Activated CD4-positive, alpha-beta memory T cell treated with anti-CD3 and anti-CD28 coated beads, Interleukin-2, amount 10 ng/mL, durations not matched to agents 7 days and 5 days (primary cell): ENCODE results near the gene COL28A1. TPM values are rescaled to one million over a fixed set of nuclear protein-coding genes. Genes with fewer than 3 reads are reported as not detected.

Experiments used
- CTCF ChIA-PET: fragments of 350-600 bp; sonication (Branson Sonifier 250); formaldehyde crosslinking; loops from one replicate; lab custom pipeline; 2021; ENCODE audit warnings: antibody characterized with exemption, inconsistent platforms; lab: Charles Lee
- POLR2A ChIA-PET: fragments of 350-600 bp; sonication (Branson Sonifier 250); formaldehyde crosslinking; loops from one replicate; lab custom pipeline; 2021; ENCODE audit warnings: antibody characterized with exemption; lab: Charles Lee
- DNase-seq: peaks from one replicate; pipeline ENCODE4 v3.0.0-alpha.2; 2020
- H3K27ac Mint-ChIP-seq: one replicate; pipeline ENCODE4 v1.8.0; 2021; ENCODE audit warnings: mild to moderate bottlenecking, mixed read lengths
- H3K27me3 Mint-ChIP-seq: one replicate; pipeline ENCODE4 v1.8.0; 2021; ENCODE audit warnings: mixed read lengths
- H3K36me3 Mint-ChIP-seq: one replicate; pipeline ENCODE4 v1.8.0; 2021; ENCODE audit warnings: low read depth, mixed read lengths
- H3K4me1 Mint-ChIP-seq: one replicate; pipeline ENCODE4 v1.8.0; 2021; ENCODE audit warnings: mixed read lengths
- H3K4me3 Mint-ChIP-seq: one replicate; pipeline ENCODE4 v1.8.0; 2021; ENCODE audit warnings: mild to moderate bottlenecking, mixed read lengths
- H3K9me3 Mint-ChIP-seq: one replicate; pipeline ENCODE4 v1.8.0; 2021; ENCODE audit warnings: mixed read lengths
- total RNA-seq, 2 experiments: library from RNA; stranded (reverse); gene quantifications; one replicate each; pipeline ENCODE4 v1.2.3, GENCODE V29; 2021

COL28A1 gene
- total RNA-seq, 2 experiments from 2014 or later: not detected

DNA sequence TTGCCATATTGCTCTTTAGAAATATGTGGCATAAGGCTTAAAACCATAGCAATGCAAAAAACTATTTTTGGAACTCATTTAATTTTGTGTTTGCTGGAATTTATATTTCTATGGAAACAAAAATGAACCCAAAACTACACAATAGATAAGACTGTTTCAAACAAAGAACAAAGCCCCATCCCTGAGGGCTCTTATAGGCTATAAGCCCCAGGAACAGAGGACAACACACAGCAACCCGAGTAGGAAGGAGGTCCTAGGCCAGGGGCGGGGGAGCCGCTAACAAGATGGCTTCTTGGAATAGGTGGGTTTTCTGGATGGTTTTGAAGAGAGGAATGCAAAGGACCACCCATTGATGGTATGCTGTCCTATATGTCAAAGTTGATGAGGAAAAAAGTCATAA, 8.6 kb downstream of the COL28A1 start:
- POLR2A ChIA-PET: no interaction called here
- Mint-ChIP-seq H3K4me3 (no peak overlapping the region), H3K36me3 (no peaks in the 10 kb centered on the region), H3K27me3 (peaks cover 2% of the 10 kb centered on the region), H3K27ac (no peak overlapping the region), H3K4me1 (no peaks in the 10 kb centered on the region), H3K9me3 (no peaks in the 10 kb centered on the region)
- DNase-seq: no peak
- CTCF ChIA-PET: no interaction called here

DNA sequence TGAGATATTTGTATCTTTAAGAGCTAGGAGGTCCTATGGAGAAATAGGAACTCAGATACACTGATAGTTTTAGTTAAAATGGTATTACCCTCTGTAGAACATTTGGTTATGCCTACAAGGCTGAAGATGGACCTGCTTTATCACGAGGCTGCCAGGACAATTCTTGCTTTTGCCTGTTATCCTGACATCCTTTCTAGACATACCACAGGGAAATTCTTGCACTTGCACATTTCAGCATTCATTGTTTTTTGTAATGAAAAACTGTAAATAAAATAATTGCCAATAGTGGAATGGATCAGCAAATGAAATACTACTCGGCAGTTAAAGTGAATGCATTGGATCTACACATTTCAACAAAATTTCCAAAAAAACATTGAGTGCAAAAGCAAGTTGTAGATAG, 9.7 kb downstream of the COL28A1 start:
- no peaks in the 10 kb centered on the region for H3K4me1 Mint-ChIP-seq
- CTCF ChIA-PET: no interaction called here
- H3K27ac Mint-ChIP-seq: no peak overlapping the region
- H3K9me3 Mint-ChIP-seq: no peaks in the 10 kb centered on the region
- POLR2A ChIA-PET: no interaction called here
- H3K36me3 Mint-ChIP-seq: no peaks in the 10 kb centered on the region
- DNase-seq: no peak
- H3K4me3 Mint-ChIP-seq: no peak overlapping the region
- peaks cover 2% of the 10 kb centered on the region for H3K27me3 Mint-ChIP-seq

DNA sequence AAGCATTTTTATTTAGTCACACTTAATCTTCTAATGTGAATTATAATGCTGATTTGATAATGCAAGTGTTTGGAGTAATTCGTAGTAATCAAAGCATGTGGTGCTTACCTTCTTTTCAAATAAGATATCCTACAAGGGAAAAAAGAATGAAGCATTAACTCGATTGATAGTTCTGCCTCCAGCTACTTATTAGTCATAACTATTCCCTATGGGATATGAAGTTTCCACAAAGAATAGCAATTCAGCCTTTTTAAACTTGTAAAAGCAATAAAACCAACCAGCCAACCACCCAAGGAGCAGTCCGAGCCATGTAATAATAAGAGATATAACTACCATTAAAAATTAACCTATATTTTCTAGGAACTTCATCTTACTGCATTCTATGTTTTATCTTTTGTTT, 11.6 kb downstream of the COL28A1 start:
- ChIA-PET CTCF (no interaction called here), POLR2A (no interaction called here)
- Mint-ChIP-seq H3K9me3 (no peaks in the 10 kb centered on the region), H3K27me3 (peaks cover 2% of the 10 kb centered on the region), H3K36me3 (no peaks in the 10 kb centered on the region), H3K4me1 (no peaks in the 10 kb centered on the region), H3K27ac (no peak overlapping the region), H3K4me3 (no peak overlapping the region)
- no peak for DNase-seq

DNA sequence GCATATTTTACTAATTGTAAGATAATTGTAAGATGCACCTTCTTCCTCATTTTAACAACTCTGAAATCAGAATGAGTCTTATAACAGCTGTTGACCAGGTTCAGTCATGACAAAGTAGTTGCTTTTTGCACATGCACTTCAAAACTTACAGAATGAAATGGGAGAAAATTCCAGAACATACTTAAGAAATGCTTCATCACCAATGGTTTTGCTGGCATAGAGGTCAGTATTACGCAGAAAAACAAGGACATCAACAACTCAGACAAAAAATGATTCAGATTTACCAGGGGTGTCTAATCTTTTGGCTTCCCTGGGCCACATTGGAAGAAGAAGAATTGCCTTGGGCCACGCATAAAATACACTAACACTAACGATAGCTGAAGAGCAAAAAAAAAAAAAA, 13.3 kb downstream of the COL28A1 start:
- Mint-ChIP-seq H3K4me1 (no peaks in the 10 kb centered on the region), H3K27ac (no peak overlapping the region), H3K27me3 (no peaks in the 10 kb centered on the region), H3K36me3 (no peaks in the 10 kb centered on the region), H3K4me3 (no peak overlapping the region), H3K9me3 (no peaks in the 10 kb centered on the region)
- POLR2A ChIA-PET: no interaction called here
- no peak for DNase-seq
- CTCF ChIA-PET: no interaction called here

DNA sequence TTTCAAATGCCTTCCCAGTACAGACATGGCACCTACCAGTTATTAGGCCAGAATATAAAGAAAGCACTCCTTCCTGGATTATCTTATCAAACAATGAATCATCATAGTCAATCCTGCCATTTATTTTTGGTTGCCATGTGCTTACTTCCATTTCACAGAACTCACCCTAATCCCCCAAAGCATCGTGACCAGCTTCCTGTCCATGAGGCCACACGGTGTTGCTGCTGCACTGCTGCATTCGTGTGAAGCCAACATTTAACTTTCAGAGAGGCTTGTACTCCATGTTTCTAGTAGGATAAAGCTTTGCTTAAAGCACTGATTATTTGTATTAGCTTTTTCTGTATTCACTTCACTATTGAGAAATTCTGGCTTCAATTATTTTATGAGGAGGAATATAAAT, 14.4 kb downstream of the COL28A1 start:
- POLR2A ChIA-PET: no interaction called here
- DNase-seq: no peak
- no peaks in the 10 kb centered on the region for H3K36me3 Mint-ChIP-seq
- no peaks in the 10 kb centered on the region for H3K9me3 Mint-ChIP-seq
- CTCF ChIA-PET: no interaction called here
- H3K4me1 Mint-ChIP-seq: no peaks in the 10 kb centered on the region
- no peak overlapping the region for H3K27ac Mint-ChIP-seq
- H3K4me3 Mint-ChIP-seq: no peak overlapping the region
- no peaks in the 10 kb centered on the region for H3K27me3 Mint-ChIP-seq

DNA sequence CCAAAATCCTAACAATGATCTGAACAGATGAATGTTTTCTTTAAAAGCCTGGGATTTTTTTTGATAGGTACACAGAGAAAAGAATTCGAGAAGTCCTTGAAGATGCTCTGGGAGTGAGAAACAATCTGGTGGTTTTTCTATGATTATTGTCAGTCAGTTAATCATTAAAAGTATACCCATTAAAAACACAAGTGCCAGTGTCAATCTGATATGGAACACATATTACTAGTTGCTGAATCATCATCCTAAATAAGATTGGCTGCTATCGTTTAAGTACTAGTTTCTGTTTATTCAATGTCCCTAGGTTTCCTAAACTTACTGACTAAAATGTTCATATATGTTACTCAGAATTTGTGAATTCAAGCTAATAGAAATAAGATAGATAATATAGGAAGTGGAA, 16.1 kb downstream of the COL28A1 start:
- DNase-seq: no peak
- POLR2A ChIA-PET: no interaction called here
- Mint-ChIP-seq H3K9me3 (no peaks in the 10 kb centered on the region), H3K36me3 (no peaks in the 10 kb centered on the region), H3K27me3 (no peaks in the 10 kb centered on the region), H3K27ac (no peak overlapping the region), H3K4me1 (no peaks in the 10 kb centered on the region), H3K4me3 (no peak overlapping the region)
- CTCF ChIA-PET: no interaction called here

DNA sequence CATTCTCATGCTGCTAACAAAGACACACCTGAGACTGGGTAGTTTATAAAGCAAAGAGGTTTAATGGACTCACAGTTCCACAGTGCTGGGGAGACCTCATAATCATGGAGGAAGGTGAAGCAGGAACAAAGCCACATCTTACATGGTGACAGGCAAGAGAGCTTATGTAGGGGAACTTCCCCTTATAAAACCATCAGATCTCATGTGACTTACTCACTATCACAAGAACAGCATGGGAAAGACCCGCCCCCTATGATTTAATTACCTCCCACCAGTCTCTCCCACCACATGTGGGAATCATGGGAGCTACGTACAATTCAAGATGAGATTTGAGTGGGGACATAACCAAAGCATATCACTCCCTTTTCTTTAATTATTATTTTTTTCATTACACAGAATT, 16.6 kb downstream of the COL28A1 start:
- Mint-ChIP-seq H3K4me3 (no peak overlapping the region), H3K27ac (no peak overlapping the region), H3K4me1 (no peaks in the 10 kb centered on the region), H3K27me3 (no peaks in the 10 kb centered on the region), H3K36me3 (no peaks in the 10 kb centered on the region), H3K9me3 (no peaks in the 10 kb centered on the region)
- DNase-seq: no peak
- ChIA-PET CTCF (no interaction called here), POLR2A (no interaction called here)

DNA sequence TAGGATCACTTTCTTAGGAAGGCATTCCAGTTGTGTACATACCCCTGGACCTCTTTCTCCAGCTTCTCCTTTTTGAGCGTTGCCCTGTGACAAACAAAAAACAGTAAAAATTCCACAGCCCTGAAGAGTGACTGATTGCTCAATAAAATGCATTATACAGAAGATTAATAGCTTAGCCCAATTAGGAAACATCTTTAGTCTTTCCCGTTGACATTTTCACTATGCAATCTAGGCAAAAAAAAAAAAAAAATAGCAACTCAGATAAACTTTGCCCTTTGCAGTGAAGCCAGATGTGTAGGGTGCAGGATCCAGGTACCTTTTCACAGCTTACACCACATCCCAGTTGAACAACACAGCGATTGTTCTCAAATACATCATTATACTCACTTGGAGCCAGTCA, 17.9 kb downstream of the COL28A1 start:
- CTCF ChIA-PET: no interaction called here
- H3K27ac Mint-ChIP-seq: no peak overlapping the region
- H3K4me3 Mint-ChIP-seq: no peak overlapping the region
- H3K9me3 Mint-ChIP-seq: no peaks in the 10 kb centered on the region
- POLR2A ChIA-PET: no interaction called here
- no peaks in the 10 kb centered on the region for H3K4me1 Mint-ChIP-seq
- DNase-seq: no peak
- H3K36me3 Mint-ChIP-seq: no peaks in the 10 kb centered on the region
- peaks cover under 1% of the 10 kb centered on the region for H3K27me3 Mint-ChIP-seq

DNA sequence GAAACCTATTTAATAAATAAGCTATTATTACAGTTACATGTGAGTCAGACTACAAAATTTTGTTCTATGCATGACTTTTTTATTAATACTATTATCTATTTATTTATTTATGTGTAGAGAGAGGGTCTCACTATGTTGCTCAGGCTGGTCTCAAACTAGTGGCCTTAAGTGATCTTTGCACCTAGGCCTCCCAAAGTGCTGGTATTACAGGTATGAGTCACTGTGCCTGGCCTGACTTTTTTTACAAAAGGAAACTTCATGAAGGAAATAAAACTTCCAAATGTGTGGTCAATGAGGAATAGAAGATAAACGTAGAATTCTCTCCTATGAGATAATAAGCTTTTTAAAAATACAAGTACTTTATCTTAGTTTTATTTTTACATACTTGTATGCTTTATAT, 19.0 kb downstream of the COL28A1 start:
- POLR2A ChIA-PET: no interaction called here
- H3K4me3 Mint-ChIP-seq: no peak overlapping the region
- H3K27ac Mint-ChIP-seq: no peak overlapping the region
- H3K9me3 Mint-ChIP-seq: no peaks in the 10 kb centered on the region
- H3K4me1 Mint-ChIP-seq: no peaks in the 10 kb centered on the region
- DNase-seq: no peak
- peaks cover 2% of the 10 kb centered on the region for H3K27me3 Mint-ChIP-seq
- CTCF ChIA-PET: no interaction called here
- no peaks in the 10 kb centered on the region for H3K36me3 Mint-ChIP-seq

DNA sequence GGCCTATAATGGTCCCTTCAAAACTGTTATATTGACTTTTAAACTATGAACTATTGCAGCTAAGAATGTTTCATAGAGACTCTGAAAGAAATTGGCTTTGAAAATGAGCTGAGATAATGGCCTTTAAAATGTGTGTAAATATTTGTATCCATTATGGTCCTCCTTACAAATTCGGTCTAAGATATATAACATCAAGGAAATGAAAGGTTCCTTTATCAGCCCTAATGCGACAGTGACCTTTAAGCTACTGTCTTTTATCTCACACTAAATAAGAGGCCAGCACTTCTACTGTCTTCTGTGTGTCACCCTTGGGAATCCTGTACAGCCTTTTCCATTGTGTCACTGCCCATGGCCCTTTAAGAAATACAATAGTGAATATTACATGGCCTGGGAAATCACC, 19.5 kb downstream of the COL28A1 start:
- CTCF ChIA-PET: no interaction called here
- no peaks in the 10 kb centered on the region for H3K4me1 Mint-ChIP-seq
- DNase-seq: no peak
- no peak overlapping the region for H3K4me3 Mint-ChIP-seq
- H3K27me3 Mint-ChIP-seq: peaks cover 2% of the 10 kb centered on the region
- H3K36me3 Mint-ChIP-seq: no peaks in the 10 kb centered on the region
- POLR2A ChIA-PET: no interaction called here
- no peaks in the 10 kb centered on the region for H3K9me3 Mint-ChIP-seq
- H3K27ac Mint-ChIP-seq: no peak overlapping the region

DNA sequence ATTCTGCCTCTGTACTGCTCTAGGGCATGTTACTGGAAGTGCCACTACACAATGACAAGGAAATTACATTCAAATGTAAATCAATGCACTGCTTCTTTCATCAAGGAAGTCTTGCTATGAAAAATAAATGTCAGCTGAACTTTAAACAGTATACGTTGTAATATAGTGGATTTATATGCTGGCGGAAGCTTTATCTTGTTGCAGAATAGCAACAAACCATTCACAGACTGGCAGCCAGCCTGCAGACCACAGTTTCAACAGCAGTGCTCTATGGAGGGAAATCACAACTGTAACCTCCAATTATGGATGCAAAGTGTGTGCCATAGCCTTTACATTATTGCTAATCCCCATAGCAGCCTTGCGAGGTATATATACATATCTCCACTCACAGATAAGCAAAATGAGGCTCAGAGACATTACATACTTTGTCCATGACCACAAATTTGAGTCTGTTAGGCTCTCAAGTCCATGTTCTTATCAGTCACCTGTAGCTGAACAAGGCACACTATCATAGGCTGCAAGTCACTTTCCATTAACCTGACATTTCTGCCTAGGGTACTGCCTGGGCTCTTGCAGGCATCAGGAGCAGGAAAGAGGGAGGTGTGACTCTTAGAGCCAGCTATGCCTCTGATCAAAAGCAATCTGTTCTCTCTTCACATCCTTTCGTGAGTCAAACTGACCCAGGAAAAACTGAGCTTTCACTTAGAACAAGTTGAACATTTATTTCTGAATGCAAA, 22.6 kb downstream of the COL28A1 start:
- H3K4me3 Mint-ChIP-seq: no peak overlapping the region
- no peaks in the 10 kb centered on the region for H3K36me3 Mint-ChIP-seq
- H3K9me3 Mint-ChIP-seq: no peaks in the 10 kb centered on the region
- no peaks in the 10 kb centered on the region for H3K4me1 Mint-ChIP-seq
- no peak overlapping the region for H3K27ac Mint-ChIP-seq
- ChIA-PET CTCF (no interaction called here), POLR2A (no interaction called here)
- H3K27me3 Mint-ChIP-seq: peaks cover 2% of the 10 kb centered on the region
- no peak for DNase-seq

DNA sequence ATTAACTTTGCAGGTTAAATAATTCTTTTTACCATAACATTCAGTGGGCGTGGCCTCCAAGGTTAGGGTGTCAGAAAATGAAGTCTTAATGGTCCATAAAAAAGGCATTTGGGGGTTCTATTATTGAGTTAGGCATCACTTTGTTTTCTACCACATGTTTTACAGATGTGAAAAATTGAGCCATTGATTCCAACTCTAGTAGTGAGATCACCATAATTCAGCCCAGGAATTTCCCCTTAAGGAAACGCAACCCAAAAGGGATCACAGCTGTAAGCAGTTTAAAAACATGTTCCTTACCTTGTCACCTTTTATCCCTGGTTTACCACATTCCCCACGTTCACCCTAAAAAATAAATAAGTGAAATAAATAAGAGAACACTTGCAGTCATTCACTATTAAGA, 24.9 kb downstream of the COL28A1 start:
- CTCF ChIA-PET: no interaction called here
- no peaks in the 10 kb centered on the region for H3K9me3 Mint-ChIP-seq

DNA sequence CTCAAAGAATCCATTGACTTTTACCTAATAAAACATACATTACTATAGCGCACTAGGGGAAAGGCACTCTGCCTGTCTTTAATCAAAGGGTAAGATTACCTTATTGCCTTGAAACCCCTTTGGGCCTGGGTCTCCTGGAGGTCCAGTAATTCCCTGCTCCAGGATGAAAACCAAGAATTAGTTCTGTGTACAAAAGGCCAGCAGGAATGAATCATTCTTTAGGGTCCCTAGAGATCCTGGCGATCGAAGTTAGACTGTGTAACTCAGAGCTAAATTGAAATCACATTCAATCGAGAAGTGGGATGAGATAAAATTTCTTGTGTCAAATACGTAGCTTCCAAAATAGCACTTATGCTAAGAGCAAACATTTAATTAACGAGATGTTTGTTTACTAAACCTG, 29.8 kb downstream of the COL28A1 start:
- no peaks in the 10 kb centered on the region for H3K9me3 Mint-ChIP-seq
- H3K27ac Mint-ChIP-seq: no peak overlapping the region
- no peak for DNase-seq
- ChIA-PET CTCF (no interaction called here), POLR2A (no interaction called here)
- no peak overlapping the region for H3K4me3 Mint-ChIP-seq
- no peaks in the 10 kb centered on the region for H3K4me1 Mint-ChIP-seq
- H3K27me3 Mint-ChIP-seq: no peaks in the 10 kb centered on the region
- H3K36me3 Mint-ChIP-seq: no peaks in the 10 kb centered on the region

More for the DNA sequence above, 24.9 kb downstream of the COL28A1 start:
- no peak overlapping the region for H3K27ac Mint-ChIP-seq
- H3K36me3 Mint-ChIP-seq: no peaks in the 10 kb centered on the region
- no peak for DNase-seq
- H3K4me1 Mint-ChIP-seq: no peaks in the 10 kb centered on the region
- no peak overlapping the region for H3K4me3 Mint-ChIP-seq
- H3K27me3 Mint-ChIP-seq: peaks cover 2% of the 10 kb centered on the region
- POLR2A ChIA-PET: no interaction called here

DNA sequence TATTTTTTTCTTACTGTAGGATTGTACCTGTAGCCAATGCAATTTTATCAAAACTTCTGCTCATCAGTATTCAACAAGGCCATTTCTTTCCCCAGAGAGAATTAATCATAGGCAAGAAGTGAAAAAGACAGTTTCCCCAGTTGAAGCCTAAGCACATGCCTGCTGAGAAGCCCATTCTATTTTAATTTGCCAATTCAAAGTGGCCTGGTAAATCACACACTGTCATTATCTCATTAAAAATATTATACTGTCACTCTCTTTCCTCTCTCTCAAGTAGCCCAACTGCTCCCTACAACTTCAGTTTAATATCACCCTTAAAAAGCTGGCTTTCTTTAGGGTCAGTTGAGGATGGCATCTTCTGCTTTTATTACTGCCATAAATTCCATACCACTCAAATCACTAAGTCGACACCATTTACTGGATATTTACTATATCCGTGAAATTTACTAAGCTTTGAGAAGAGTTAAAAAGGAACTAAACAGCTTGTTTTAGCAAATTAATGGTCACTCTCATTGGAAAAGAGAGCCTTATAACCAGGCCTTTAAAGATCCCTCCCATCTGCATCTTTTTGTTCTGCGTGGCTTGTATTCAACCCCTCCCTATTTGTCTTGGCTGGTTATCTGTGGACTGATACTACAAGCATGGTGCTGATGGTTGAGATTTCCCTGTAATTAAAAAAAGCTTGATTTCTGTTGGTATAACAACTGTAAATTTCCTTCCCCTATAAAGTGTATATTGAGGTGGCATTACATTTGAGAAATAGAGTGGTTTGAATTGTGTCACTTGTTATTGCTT, 30.6 kb downstream of the COL28A1 start:
- no peaks in the 10 kb centered on the region for H3K36me3 Mint-ChIP-seq
- no peaks in the 10 kb centered on the region for H3K27me3 Mint-ChIP-seq
- no peaks in the 10 kb centered on the region for H3K9me3 Mint-ChIP-seq
- H3K4me3 Mint-ChIP-seq: no peak overlapping the region
- CTCF ChIA-PET: no interaction called here
- H3K4me1 Mint-ChIP-seq: no peaks in the 10 kb centered on the region
- POLR2A ChIA-PET: no interaction called here
- no peak overlapping the region for H3K27ac Mint-ChIP-seq
- DNase-seq: no peak
